Gastrocnemius medialis (tissue), 4 donors: ENCODE results near the gene ALDH1A3.

ENCODE experiments used
- POLR2A ChIP-seq, 2 donors: fragments of 450-650 bp; IDR thresholded peaks; one replicate each; pipeline ENCODE4 v1.6.1; 2017; ENCODE audit warnings: antibody characterized with exemption in 2 of 2, mild to moderate bottlenecking in 2 of 2, moderate library complexity in 2 of 2
- TF ChIP-seq, protein P1 (sequence below), 5 experiments: fragments of 450-650 bp in 3 of 5; fragments of 200-600 bp in 2 of 5; sonication (generic) in 2 of 5; IDR thresholded peaks in 4 of 5; conservative IDR thresholded peaks in 1 of 5; 1 replicate in 4 of 5; 2 replicates in 1 of 5; pipeline ENCODE4 v1.5.1; 2016 to 2019; ENCODE audit warnings: antibody characterized with exemption in 5 of 5, mild to moderate bottlenecking in 3 of 5, moderate library complexity in 3 of 5

DNA sequence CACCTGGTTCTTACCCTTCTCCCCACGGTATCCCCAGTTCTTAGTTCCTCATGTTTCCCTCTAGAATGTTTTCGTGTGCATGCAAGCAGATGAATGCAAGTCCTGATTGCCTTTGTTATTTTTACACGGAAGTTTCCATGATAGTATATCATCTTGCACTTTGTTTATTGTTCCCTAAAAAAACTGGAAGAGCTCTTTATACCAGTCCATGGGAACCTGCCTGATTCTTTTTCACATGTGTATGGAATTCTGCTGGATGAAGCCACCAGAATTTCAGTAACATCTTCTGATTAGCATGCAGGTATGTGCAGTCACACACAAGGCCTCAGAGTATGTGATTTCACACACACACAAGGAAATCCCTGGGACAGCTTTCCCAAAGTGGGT, 23.5 kb downstream of the ALDH1A3 start:
- TF ChIP-seq, protein P1, sequence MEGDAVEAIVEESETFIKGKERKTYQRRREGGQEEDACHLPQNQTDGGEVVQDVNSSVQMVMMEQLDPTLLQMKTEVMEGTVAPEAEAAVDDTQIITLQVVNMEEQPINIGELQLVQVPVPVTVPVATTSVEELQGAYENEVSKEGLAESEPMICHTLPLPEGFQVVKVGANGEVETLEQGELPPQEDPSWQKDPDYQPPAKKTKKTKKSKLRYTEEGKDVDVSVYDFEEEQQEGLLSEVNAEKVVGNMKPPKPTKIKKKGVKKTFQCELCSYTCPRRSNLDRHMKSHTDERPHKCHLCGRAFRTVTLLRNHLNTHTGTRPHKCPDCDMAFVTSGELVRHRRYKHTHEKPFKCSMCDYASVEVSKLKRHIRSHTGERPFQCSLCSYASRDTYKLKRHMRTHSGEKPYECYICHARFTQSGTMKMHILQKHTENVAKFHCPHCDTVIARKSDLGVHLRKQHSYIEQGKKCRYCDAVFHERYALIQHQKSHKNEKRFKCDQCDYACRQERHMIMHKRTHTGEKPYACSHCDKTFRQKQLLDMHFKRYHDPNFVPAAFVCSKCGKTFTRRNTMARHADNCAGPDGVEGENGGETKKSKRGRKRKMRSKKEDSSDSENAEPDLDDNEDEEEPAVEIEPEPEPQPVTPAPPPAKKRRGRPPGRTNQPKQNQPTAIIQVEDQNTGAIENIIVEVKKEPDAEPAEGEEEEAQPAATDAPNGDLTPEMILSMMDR (IDR thresholded peaks at IDR 0.05 in 4 of 5, conservative IDR thresholded peaks at IDR 0.05 in 1 of 5), result no peak
- no peak for TF ChIP-seq POLR2A (IDR thresholded peaks at IDR 0.05)
